Transverse colon (tissue), 4 donors: ENCODE measurements around the gene SLC5A5.

Experiments
- EP300 ChIP-seq: sonication (generic); formaldehyde crosslinking; IDR thresholded peaks from one replicate; pipeline ENCODE4 v1.6.1; 2017; ENCODE audit warnings: antibody characterized with exemption, low read depth
- POLR2A ChIP-seq: fragments of 450-650 bp; IDR thresholded peaks from one replicate; pipeline ENCODE4 v1.6.1; 2016; ENCODE audit warnings: antibody characterized with exemption, mild to moderate bottlenecking, moderate library complexity
- POLR2AphosphoS5 ChIP-seq, 3 donors: sonication (generic); formaldehyde crosslinking; IDR thresholded peaks; one replicate each; pipeline ENCODE4 v1.6.1; 2016; ENCODE audit warnings: antibody characterized with exemption in 3 of 3
- TF ChIP-seq, protein P1 (sequence below), 5 experiments: fragments of 200-600 bp in 3 of 5; fragments of 450-650 bp in 2 of 5; sonication (generic) in 3 of 5; IDR thresholded peaks; 1 replicate in 2 of 5; 2 replicates in 3 of 5; pipeline ENCODE4 v1.5.1; 2016 to 2017; ENCODE audit warnings: antibody characterized with exemption in 5 of 5, inconsistent platforms in 3 of 5, mild to moderate bottlenecking in 2 of 5, moderate library complexity in 1 of 5

DNA sequence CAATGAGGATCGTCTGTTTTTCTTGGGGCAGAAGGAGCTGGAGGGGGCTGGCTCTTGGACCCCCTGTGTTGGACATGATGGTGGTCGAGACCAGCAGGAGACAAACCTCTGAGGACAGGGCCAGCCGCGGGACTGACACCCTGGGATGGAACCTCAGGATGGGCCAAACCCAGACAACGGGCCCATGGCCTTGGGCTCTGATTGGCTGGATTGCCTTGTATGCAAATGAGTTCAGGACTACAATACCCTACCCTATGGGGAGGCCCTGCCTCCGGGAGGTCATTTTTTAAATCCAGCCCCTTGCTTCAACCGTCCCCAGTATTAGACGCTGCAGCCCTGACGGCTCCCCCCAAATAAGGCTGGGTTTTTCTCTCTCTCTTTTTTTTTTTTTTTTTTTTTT is 22.0 kb downstream of the SLC5A5 start:
- TF ChIP-seq, protein P1, sequence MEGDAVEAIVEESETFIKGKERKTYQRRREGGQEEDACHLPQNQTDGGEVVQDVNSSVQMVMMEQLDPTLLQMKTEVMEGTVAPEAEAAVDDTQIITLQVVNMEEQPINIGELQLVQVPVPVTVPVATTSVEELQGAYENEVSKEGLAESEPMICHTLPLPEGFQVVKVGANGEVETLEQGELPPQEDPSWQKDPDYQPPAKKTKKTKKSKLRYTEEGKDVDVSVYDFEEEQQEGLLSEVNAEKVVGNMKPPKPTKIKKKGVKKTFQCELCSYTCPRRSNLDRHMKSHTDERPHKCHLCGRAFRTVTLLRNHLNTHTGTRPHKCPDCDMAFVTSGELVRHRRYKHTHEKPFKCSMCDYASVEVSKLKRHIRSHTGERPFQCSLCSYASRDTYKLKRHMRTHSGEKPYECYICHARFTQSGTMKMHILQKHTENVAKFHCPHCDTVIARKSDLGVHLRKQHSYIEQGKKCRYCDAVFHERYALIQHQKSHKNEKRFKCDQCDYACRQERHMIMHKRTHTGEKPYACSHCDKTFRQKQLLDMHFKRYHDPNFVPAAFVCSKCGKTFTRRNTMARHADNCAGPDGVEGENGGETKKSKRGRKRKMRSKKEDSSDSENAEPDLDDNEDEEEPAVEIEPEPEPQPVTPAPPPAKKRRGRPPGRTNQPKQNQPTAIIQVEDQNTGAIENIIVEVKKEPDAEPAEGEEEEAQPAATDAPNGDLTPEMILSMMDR (IDR thresholded peaks at IDR 0.05) = no peak
- TF ChIP-seq POLR2A = no peak
- TF ChIP-seq POLR2AphosphoS5 (IDR thresholded peaks at IDR 0.05) = no peak
- no peak for TF ChIP-seq EP300
